ENCODE measurements around the gene POLD2.

POLD2 gene

DNA sequence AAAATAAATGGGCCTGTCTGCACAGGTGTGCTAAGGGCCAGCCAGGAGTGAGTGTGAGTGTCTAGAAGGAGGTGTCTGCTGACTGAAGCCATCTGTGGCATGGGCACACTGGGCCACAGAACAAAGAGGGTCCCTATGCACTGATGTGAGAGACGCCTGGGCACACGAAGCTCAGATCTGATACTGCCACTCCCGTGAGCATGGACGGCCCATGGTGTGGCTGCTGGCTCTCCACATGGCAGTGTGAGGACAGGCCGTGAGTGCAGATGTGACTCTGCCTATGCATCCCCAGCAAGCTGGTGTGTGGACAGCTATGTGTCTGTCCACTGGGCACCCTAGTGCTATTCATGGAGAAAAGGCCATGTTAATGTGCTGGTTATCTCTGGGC is 30.6 kb upstream of the POLD2 start:
- no peak for DNase-seq (ENCODE audit: low read depth)
- H3K4me3 ChIP-seq (ENCODE audit: low read depth, low read length) = no peak overlapping the region

DNA sequence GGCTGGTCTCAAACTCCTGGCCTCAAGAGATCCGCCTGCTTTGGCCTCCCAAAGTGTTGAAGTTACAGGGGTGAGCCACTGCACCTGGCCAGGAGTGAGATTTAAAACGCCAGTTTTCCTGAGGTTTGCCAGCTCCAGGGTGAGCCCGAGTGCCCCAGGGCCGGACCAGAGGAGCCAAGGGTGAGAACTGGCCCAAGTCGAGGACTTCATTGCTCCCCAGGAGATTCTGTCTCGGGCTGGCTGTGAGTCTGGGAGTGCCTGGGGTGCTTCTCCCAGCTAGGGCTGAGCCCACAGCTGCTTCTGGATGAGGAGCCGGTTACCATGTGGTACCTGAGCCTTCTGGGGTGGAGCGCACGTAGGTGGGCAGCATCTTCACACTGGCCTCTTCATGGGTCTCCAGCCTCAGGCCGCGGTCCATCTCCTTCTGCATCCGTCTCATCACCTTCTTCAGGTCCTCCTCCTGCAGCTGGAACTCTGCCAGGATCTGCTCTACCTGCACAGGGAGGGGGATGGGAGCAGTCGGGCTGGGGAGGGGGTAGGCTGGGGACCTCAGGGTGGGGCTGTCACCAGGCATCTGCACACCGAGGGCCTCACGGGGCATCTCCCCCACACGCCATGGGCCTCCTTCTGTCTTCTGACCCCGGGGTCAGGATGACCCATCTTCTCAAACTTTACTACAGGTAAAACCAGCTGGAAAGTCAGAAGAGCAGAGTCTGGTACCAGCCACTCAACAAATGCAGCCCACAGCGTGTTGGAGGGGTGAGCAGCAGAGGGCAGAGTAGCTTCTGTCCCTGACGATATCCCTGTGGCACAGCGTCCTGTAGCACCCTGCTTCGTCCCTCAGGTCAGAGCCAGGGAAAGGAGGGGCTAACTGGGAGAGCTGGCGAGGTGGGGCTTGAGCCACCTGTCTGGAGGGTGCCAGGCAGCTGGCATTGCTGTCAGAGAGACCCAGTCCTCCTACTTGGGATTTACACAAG is 29.9 kb upstream of the POLD2 start:
- DNase-seq (ENCODE audit: low read depth) = no peak
- H3K4me3 ChIP-seq (ENCODE audit: low read depth, low read length) = no peak overlapping the region

DNA sequence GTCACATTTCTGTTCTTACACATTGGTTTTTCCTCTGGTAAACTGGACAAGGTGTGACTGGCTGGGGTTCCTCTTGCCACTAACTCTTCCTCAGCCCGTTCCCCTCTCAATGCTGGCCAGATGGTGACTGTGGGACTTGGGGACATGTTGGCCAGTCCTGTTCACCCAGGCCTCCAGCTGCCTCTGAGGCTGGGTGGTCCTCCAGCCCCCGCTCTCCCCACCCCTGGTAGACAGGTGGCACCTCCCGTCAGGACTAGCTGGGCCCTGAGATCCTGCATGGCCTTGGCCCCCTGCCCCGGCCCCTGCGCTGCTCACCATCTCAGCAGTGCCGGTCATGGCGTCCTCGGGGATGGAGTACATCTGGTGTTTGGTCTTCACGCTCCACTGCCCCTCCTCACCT is 28.6 kb upstream of the POLD2 start:
- DNase-seq (ENCODE audit: low read depth) = no peak
- H3K4me3 ChIP-seq (ENCODE audit: low read depth, low read length) = no peak overlapping the region

DNA sequence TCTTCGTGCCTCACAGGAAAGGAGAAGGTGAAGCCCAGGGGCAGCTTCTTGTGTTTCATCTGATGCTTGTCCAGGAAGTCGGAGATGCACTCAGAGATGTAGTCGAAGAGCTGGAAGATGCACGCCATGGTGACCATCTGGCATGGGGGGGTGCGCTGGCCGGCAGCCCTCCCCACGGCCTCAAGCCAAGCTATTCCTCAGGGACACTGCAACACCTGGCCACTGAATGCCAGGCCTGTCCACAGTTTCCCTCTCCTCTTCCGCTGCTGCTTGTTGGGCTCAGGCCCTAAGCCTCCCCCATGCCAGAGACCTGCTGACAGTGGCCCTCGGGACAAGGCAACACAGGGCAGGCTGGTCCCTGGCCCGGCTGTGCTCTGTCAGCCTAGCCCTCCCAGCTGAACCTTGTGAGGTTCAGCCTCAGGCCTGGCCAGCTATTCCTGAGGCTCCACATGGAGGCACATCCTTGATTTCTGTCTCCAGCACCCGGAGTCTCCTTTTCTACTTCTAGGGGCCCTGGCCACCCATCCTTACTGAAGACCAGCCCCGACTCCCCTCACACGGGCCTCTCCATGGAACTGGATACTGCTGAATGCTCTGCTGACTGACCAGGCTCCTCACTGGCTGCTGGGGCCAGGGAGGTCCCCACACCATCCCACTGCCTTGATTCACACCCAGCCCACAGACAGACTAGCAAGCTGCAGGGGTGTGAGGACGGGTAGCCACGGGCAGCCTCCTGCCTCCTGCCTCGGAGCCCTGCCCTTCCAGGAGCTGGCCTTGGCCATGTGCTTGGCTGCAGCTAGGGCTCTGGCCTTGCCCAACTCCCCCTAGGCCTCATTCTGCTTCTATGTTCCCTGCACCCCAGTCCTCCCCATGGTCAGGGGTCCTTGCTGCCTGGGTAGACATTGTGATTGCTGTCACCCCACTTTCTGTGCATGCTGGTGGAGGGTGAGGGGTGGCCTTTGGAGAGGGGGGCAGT is 27.9 kb upstream of the POLD2 start:
- H3K4me3 ChIP-seq (ENCODE audit: low read depth, low read length) = no peak overlapping the region

DNA sequence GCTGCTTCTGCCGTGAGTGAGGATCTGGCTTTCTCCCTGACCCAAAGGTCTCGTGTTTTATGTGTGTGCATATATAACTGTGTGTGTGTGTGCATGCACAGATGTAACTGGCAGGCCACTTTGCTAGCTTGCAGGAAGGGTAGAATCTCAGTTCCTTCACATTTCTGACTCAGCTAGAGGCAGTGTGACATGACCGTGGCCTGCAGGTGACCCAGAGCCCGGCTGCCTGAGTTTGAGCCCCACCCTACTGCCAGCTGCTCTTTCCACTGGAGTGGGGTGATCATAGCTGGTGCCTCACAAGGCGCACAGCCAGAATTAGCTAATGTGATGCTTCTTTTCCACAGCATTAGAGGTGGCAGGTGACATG is 27.1 kb upstream of the POLD2 start:
- DNase-seq (ENCODE audit: low read depth) = peak; percentile 7
- H3K4me3 ChIP-seq (ENCODE audit: low read depth, low read length) = no peak overlapping the region

More for the DNA sequence above, 27.9 kb upstream of the POLD2 start:
- DNase-seq (ENCODE audit: low read depth) = no peak

DNA sequence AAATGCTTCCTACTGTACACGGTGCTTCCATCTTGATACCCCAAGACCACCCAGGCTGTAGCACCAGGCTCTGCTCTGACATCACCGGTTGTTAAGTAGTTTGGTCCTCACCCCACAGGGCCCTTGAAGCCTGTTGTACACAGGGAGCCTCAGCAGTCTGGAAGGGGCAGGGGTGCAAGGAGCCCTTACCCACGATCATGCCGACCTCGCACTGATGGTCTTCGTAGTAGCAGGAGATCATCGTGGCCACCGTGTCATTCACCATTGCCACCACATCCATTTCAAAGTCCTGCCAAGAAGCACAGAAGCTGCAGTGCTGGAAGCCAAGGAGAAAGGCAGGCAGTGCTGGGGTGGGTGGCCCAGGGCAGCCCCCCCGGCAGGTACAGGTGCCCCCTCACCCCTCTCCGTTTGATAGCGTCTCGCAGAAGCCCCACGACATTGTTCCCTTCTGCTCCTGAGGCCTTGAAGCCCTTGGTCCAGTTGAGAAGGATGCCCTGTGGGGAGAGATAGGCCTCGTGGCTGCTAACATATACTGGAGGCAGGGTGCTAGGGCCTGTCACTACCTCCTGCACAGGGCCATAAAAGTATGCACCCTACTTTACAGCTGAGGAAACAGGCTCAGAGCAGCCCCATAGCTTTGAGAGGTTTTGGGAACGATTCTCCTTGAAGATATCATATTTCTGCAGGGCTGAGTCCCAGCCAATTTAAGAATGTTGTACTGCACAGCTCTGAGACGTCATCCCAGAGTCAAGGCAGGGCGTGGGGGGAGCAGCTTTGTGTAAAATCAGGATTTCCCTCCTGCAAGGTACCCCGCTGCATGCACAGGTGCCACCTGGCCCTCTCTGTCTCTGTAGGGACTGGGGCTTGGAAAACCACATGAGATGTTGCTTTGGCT is 26.5 kb upstream of the POLD2 start:
- H3K4me3 ChIP-seq (ENCODE audit: low read depth, low read length) = no peak overlapping the region
- DNase-seq (ENCODE audit: low read depth) = peak; percentile 9

DNA sequence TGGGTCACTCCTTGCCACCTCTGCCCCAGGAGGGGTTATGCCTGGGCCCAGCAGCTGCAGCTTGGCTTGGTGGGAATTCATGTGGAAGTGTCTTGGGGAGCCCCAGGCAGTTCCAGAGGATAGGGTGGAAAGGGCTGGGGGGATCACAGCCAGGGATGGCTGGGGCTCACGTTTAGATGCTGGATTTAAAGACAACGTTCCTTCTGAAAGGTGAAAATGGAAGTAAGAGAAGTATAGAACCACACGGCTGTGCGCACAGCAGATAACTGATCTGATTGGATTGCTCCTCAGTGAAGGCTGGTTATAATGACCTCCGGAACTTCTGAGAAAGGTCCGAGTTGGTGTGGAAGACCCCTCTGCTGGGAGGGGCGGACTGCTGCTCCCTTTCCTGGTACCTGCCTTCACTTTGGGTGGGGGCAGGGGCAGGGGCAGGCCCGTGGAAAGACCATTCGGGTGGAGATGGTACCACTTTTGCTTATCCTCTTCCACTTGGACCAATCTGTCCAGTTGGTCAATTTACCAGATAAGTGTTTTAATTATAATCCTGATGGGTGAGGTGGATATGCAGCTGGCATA is 25.7 kb upstream of the POLD2 start:
- no peak for DNase-seq (ENCODE audit: low read depth)
- H3K4me3 ChIP-seq (ENCODE audit: low read depth, low read length) = no peak overlapping the region

DNA sequence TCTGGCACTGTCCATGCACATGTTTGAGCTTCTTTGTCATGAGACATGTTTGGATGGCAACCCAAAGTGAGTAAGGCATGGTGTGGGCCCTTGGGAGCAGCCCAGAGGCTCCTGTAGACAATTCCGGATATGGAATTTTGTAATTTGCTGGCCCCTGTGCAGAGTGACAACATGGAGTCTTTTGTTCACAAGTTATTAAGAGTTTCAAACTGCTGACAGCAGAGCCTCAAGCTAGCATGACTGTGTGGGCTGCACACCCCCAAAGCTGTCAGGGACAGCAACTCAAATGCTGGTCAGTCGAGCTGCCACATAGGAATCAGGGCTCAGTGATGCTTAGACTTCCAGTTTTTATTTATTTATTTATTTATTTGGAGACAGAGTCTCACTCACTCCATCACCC is 24.8 kb upstream of the POLD2 start:
- no peak overlapping the region for H3K4me3 ChIP-seq (ENCODE audit: low read depth, low read length)
- DNase-seq (ENCODE audit: low read depth) = no peak

DNA sequence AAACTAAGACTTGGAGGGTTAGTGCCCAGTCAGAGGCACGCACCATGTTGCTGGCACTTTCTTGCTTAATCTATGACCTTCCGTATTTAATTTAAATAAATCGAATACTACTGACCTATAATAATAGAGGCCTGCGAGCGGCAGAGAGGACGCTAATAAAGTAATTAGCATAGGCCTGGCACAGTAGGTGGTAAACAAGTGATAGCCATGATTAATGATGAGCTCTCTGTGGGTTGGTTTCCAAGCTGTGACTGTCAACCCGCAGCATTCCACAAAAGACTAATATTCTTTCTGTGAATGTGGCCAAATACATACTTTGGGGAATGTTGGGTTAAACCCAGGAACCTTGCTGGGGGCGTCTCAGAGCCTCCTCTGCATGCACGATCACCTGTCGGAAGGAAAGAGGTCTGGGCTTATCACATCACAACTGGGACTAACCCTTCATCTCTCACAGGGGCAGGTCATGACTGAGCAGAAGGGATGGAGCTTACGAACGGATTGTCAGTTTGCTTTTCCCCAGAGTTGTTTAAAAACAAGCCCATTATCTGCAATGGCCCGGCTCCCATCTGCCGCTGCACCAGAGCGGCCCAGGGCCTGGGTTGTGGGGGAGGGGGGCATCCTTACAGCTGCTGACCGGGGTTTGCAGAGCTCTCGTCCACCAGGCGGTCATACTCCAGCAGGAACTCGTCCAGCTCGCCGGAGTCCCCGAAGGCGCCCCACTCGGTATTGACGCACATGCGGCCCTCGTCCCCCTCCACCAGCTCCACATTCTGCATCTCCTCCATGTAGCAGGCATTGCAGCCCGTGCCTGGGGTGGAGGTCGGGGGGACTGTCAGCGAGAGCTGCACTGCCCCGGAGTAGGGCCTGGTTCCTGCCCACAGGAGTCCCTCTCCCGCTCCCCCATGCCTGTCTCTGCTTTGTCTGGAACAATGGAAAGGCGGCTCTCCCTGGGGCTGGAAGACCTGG is 24.0 kb upstream of the POLD2 start:
- DNase-seq (ENCODE audit: low read depth) = no peak
- H3K4me3 ChIP-seq (ENCODE audit: low read depth, low read length) = no peak overlapping the region

DNA sequence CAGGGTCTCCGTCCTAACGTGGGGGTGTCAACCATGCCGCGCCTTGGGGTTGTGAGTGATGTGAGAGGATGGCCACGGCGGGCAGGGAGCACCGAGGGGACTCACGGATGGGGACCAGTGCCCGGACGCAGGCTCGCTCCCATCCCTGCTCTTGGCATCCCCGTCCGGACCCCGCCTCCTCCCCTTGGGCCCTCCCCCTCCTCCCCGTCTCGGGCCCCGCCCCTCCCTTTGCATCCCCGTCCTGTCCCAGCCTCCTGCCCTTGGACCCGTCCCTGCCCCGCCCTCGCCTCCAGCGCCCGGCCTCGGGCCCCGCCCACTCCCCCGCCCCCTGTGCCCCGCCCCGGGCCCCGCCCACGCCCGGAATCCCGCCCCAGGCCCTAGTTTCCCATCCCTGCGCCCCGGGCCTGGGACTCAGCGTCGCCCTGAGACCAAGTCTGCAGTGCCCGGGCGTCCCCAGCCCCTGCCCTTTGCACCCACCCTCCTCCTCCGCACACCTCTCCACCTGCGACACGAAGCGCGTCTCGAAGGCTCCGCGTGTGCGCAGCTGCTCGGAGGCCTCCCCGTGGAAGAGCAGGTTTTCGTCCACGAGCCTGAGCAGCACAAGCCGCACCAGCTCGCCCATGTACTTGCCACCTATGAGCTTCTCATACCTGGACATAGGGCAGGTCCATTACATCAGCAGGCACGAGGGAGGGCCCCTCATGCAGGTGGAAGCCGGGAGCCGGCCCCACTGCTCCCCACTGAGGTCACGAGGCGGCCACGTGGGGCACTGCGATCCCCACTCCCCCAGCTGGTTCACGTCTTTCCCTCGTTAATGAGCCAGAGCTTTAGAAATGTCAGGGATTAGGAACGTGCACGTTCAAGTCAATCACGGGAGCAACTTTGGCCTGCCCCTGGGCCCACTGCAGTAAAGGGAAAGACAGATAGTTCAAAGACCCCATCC is 22.9 kb upstream of the POLD2 start:
- DNase-seq (ENCODE audit: low read depth) = no peak
- peak overlapping the region; percentile 49 for H3K4me3 ChIP-seq (ENCODE audit: low read depth, low read length)

DNA sequence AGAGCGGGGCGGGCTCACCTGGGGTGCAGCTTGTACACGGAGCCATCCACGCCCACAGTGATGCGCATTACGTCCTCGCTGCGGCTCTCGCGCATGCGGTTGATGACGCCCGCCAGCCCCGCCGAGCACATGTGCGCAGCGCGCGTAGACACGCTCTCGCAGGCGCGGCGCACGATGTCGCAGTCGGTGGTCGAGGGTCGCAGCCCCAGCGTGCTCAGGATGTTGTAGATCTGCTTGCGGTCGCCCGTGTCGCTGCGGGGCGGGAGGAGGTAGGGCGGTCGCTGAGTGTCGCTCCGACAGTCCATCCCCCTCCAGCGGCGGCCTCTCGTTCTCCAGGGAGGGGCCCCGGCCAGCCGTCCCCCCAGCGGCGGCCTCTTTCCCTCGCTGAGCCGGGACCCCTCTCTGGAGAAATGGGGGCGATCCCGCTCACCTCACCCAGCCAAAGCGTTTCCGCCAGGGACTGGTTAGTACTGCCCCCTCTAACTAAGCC is 22.2 kb upstream of the POLD2 start:
- no peak for DNase-seq (ENCODE audit: low read depth)
- H3K4me3 ChIP-seq (ENCODE audit: low read depth, low read length) = peak overlapping the region; percentile 49

DNA sequence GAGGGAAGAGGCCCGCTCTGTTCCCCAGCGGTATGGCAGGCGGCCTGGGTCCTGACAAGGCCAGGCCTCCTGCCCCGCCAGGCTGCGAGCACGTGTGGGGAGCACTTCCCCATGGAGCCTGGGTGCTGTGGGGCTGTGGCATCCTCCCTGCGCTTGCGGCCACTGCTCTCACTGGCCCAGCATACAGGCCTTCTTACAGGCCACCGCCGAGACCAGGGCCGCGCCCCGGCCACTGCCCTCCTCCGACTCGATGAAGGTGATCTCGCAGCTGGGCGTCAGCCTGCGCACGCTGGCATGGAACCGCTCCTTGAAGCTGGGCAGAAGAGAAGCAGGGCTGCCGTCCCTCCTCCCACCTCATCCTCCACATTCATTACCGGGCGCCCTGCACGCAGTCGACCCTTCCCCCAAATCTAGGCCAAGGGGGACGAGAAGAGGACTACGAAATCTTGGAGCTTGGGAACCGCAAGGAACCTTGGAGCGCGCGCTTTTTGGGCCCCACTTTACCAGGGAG is 21.7 kb upstream of the POLD2 start:
- no peak for DNase-seq (ENCODE audit: low read depth)
- H3K4me3 ChIP-seq (ENCODE audit: low read depth, low read length) = peak overlapping the region; percentile 49

DNA sequence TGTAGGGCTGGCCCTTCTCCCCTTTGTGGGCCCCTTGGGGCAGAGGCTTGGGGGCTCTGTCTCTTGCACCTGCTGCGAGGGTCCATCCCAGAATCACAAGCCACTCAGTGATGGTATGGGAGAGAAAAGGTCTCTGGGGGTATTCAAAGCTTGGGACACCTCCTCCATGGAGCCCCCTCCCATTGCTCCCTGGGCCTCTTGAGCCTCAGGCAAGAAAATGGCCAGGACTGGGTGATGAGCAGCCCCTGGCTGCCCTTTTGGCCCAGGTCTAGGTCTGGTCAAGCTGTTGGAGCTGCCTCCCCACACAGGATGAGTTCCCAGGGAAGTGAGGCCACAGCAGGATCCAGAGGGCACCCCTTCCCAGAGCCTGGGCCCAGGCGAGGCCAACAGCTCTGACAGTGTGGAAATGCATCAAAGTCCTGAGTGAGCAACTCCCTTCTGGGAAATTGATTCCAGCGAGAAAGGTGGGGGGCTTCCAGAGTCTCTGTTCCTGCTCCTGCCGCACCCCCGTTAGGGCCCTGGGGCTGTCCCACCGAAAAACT is 21.1 kb upstream of the POLD2 start:
- DNase-seq (ENCODE audit: low read depth) = no peak
- H3K4me3 ChIP-seq (ENCODE audit: low read depth, low read length) = no peak overlapping the region

DNA sequence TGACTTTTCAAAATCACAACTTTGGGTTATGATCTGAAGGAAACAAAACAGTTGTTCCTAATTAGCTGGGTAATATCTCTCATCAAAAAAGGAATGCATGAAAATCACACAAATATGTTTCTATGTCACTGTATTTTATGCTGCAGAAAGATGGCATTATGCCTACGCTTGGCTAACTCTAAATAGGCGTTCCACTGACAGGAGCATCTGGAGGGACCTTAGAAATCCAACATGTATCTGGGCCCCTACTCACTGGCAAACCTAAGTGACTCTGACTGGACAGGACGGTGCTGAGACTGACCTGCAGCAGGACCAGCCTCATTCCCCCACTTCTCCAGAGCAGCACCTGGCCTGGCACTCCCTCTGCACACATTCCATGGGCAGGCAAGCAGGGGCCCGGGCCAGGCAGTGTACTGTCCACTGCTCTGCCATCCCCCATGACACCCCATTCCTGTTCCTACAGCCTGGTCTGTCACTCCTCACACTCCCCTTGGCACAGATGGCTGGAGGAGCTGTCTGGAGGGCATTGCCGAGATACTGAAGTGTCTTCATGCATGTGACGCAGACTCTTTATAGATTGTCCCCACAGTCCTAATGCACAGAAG is 20.4 kb upstream of the POLD2 start:
- no peak overlapping the region for H3K4me3 ChIP-seq (ENCODE audit: low read depth, low read length)
- no peak for DNase-seq (ENCODE audit: low read depth)

DNA sequence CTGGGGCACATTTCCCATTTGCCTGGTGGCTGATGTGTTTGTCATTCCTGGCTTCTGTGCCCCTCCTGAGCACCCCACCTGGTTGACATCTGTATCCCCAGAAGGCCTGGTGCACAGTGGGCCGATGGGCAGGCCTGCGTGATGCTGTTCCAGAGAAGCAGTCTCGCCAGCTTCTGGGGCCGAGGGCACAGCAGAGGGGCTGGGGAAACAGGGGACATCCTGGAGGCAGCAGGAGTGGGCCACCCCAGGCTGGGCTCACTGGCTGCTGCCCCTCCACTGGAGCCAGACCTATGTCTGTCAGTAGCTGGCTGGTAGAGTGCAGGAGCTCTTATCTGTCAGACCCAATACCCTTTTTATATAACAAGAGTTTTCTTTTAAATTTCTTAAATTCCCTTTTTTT is 18.7 kb upstream of the POLD2 start:
- DNase-seq (ENCODE audit: low read depth) = no peak
- H3K4me3 ChIP-seq (ENCODE audit: low read depth, low read length) = no peak overlapping the region

All from skeletal muscle cell (primary cell).